ENCODE data around the gene MON2.

DNA sequence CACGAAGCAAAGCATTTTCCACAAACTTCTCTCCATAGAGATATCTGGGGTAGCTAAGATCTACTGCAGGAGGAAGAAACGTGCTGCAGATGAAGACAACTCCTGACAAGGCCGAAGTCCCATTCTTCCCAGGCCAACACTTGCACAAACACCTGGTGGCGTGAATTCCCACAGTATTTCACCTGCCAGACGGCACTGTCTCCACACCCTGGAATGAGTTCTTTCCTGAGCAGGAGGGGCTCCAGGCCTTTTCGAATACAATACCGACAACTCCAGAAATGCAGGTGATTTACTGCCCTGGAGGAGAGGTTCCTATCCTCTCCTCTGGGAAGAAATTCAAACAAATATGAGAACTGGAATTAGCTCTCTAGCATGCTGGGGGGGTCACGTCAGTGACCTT lies 179.9 kb downstream of the MON2 start:
- no peak for TF ChIP-seq SPI1 (IDR thresholded peaks at IDR 0.05; ENCODE audit: borderline replicate concordance, insufficient read depth, low read depth, low read length)
- TF ChIP-seq CTCF (IDR thresholded peaks at IDR 0.05 in 2 of 3, conservative IDR thresholded peaks at IDR 0.05 in 1 of 3; ENCODE audit: control insufficient read depth in 2 of 3, extremely low read depth in 1 of 3, insufficient read depth in 1 of 3, low read depth in 3 of 3, low read length in 3 of 3): no peak
- TF ChIP-seq E2F8 (IDR thresholded peaks at IDR 0.05; ENCODE audit: low read depth, partially characterized antibody): no peak
- TF ChIP-seq NBN (IDR thresholded peaks at IDR 0.05): no peak
- TF ChIP-seq EP300 (IDR thresholded peaks at IDR 0.05; ENCODE audit: borderline replicate concordance in 1 of 2, control insufficient read depth in 1 of 2, low read depth in 2 of 2, low read length in 2 of 2): no peak
- TF ChIP-seq RCOR1 (conservative IDR thresholded peaks at IDR 0.05; ENCODE audit: low read depth, low read length): no peak
- TF ChIP-seq EZH2 (IDR thresholded peaks at IDR 0.05; ENCODE audit: borderline replicate concordance, control insufficient read depth, low read depth, low read length): no peak
- no peak for TF ChIP-seq PBX3 (IDR thresholded peaks at IDR 0.05; ENCODE audit: insufficient replicate concordance, low read depth, low read length)
- TF ChIP-seq POLR2A (IDR thresholded peaks at IDR 0.05; ENCODE audit: low read depth, low read length): no peak
- no peak for TF ChIP-seq NR2C2 (IDR thresholded peaks at IDR 0.05; ENCODE audit: borderline replicate concordance, control insufficient read depth, insufficient read length, low read depth)
- no peak for TF ChIP-seq TAF1 (IDR thresholded peaks at IDR 0.05; ENCODE audit: borderline replicate concordance, low read depth, low read length)
- TF ChIP-seq NRF1 (conservative IDR thresholded peaks at IDR 0.05; ENCODE audit: low read depth, low read length): no peak
